Stomach (tissue), 4 donors: ENCODE results near the gene TEFM.

ENCODE experiments used
- CTCF ChIP-seq, 7 experiments: fragments of 450-650 bp in 4 of 7; fragments of 200-600 bp in 3 of 7; sonication (generic) in 3 of 7; IDR thresholded peaks; one replicate each; pipeline ENCODE4 v1.5.1; 2016 to 2019; ENCODE audit warnings: antibody characterized with exemption in 7 of 7, control low read depth in 2 of 7, mild to moderate bottlenecking in 1 of 7
- POLR2AphosphoS5 ChIP-seq, 3 donors: sonication (generic); formaldehyde crosslinking; IDR thresholded peaks; one replicate each; pipeline ENCODE4 v1.6.1; 2016; ENCODE audit warnings: antibody characterized with exemption in 3 of 3

GRCh38 chr17:30950189-30950588 lies 44.2 kb upstream of the TEFM start:
- TF ChIP-seq CTCF (IDR thresholded peaks at IDR 0.05) (no peak), POLR2AphosphoS5 (IDR thresholded peaks at IDR 0.05) (no peak)
